GM21367 (cell line): ENCODE results near the gene SLC26A1.
"Not testable (repeated sequence)": the region's sequence is repeated elsewhere in the genome, so short reads cannot be mapped to it uniquely, and the experiment has no call there.

Source experiments
- ATAC-seq: cut with Tn5 transposase; IDR thresholded peaks from one replicate; pipeline ENCODE4 v1.9.1; 2021; ENCODE audit not compliant: unreplicated experiment

The SLC26A1 gene

DNA sequence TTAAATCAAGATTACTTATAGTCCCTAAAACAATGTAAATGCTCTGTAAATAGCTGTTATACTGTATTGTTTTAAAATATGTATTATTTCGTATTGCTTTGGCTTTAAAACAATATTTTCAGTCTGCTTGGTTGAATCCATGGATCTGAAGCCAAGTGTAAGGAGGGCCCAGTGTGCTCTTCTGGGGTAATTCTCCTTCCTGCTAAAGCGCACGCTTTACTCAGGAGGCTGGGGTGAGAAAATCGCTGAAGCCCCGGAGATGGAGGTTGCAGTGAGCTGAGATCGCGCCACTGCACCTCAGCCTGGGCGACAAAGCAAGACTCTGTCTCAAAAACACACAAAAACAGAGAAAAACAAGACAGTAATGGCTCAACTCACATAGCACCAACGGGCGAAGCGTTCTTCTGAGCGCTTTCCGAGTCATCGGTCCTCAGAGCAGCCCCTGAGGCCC, 6.8 kb downstream of the SLC26A1 start:
- peak; percentile 7 for ATAC-seq

DNA sequence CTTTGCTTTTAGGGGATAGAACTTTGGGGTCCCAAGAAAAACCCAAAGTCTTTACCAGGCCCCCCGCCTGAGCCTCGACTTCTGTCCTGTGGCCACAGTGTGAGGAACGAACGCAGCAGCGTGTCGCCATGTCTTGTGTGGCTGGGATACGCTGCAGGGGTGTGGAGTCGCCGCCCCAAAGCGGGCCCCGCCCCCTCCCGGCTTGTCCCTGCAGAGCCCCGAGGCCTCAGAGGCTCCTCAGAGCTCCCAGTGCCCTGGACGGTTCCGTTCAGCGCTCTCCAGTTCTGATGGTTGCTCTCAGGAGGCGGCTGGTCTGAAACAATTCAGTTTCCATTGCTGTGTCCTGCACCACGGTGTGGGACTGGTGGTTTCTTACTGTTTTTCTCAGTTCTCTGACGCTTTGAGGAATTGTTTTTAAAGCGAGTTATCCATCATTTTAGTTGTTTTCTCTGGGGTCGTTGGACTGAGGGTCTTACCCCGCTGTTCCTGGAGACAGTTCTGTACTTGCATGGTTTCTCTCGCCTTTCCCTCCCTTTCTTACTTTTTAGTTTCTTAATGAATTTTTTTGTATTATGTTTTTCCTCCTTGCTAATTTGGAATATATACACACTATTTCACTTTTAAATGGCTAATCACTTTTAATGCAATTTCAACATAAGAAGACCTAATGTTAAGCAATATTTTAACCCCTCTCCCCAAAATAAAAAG, 7.9 kb downstream of the SLC26A1 start:
- ATAC-seq, result no peak

DNA sequence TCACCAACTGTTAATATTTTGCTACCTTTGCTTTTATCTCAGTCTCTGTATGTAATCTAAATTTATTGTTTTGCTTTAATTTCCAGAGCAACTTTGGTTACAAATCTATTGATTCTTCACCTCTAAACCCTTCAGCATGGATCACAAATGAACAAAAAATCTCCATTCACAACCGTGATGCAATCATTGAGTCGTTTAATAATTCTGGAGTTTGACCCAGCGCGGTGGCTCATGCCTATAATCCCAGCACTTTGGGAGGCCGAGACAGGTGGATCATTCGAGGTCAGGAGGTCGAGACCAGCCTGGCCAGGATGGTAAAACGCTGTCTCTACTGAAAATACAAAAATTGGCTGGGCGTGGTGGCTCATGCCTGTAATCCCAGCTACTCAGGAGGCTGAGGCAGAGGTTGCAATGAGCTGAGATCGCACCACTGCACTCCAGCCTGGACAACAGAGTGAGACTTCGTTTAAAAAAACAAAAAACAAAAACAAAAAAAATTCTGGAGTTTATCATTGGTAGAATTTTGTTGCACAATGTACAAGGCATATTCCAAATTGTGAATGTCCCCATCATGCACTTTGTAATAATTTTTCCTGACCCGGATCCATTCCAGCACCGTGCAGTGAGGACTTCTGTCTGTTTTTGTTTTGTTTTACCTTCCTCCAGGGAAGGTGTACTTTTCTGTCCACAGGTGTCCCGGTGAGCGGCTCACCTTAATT, 8.7 kb downstream of the SLC26A1 start:
- no peak for ATAC-seq

DNA sequence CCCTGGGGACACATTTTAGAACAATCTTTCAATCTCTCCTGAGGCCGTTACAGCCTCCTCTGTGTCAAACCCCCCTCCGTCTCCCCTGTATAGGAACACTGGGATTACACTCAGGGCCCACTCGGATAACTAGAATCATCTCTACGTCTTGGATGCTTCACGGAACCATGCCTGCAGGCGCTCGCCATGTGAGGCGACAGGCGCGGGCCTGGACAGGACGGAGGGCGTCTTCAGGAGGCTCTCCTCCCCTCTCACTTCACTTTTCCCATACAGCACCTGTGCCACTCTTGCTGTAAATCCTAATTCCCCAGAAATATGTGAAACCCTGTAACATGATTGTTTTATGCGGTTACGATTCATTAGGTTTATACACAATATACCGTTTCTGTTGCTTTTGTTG, 10.4 kb downstream of the SLC26A1 start:
- no peak for ATAC-seq

DNA sequence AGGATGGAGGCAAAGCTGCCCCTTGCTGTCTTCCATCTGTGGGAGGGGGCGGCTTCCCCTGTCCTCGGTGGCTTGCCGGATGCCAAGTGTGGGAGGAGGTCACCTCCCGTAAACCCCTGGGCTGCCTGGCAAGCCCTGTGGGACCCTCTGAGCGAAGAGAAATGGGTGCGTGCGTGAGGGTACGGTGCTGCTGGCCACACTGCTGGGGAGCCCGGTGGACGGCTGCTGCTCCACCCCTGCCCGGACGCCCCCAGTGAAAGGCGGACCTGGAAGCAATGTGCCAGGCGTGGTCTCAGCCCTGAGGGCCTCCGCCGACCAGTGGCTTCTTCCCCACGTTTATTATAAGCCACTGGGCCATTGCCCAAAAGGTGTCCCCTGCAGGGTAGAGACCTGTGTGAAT, 10.9 kb downstream of the SLC26A1 start:
- no peak for ATAC-seq

DNA sequence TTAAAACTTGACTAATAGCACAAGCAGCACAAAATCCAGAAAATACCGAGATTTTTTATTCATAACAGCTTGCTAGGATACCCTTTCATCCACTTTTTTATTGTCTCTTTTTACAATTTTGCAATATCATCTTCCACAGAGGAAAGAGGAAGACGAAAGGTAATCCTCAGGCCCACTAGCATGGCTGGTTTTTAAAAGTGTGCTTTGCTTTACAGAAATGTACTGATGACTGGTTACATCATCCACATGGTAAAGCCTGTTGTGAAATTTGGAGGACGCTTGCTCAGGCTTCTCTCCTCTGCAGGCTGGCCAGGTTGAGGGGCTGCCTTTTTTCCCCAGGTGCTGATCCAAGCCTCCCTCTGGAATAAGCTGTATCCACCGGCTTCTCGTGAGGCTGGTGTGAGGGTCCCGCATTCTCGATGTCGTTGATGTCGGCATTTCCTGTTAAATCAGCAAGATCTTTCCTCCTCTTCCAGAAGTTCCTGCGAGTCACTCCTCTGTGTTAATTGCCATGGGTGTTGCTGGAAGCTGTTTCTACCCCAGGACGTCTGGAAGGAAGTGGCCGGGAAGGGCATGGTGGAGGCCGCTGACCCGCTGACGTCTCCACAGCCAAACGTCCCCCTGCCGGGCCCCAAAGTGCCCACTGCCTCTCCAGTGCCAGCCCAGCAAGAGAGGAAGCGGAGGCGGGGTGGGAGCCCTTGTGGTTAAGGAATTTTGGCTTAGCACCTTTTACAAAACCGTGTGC, 14.1 kb downstream of the SLC26A1 start:
- no peak for ATAC-seq

DNA sequence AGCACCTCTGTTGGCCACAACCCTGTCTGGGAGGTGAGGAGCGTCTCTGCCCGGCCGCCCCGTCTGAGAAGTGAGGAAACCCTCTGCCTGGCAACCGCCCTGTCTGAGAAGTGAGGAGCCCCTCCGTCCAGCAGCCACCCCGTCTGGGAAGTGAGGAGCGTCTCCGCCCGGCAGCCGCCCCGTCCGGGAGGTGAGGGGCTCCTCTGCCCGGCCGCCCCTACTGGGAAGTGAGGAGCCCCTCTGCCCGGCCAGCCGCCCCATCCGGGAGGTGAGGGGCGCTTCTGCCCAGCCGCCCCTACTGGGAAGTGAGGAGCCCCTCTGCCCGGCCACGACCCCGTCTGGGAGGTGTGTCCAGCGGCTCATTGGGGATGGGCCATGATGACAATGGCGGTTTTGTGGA, 17.2 kb downstream of the SLC26A1 start:
- ATAC-seq, result not testable (repeated sequence)

DNA sequence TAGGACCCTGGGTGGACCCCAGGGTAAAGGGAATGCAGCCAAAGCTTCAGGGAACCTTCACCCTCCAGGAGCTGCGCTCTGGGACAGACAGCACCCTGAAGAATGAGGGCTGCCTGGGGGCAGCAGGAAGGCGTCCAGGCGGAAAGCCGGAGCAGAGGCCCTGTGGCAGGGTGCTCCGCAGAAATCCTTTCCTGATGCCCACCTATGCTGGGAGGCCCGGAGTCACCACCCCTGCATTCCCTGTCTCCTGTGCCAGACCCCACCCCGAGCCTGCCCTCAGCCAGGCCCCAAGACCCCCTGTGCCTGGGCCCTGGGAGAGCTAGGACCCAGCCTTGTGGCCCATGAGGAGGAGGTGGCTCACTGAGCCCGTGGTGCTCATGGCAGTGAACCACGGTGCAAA, 18.5 kb downstream of the SLC26A1 start:
- ATAC-seq, result no peak

DNA sequence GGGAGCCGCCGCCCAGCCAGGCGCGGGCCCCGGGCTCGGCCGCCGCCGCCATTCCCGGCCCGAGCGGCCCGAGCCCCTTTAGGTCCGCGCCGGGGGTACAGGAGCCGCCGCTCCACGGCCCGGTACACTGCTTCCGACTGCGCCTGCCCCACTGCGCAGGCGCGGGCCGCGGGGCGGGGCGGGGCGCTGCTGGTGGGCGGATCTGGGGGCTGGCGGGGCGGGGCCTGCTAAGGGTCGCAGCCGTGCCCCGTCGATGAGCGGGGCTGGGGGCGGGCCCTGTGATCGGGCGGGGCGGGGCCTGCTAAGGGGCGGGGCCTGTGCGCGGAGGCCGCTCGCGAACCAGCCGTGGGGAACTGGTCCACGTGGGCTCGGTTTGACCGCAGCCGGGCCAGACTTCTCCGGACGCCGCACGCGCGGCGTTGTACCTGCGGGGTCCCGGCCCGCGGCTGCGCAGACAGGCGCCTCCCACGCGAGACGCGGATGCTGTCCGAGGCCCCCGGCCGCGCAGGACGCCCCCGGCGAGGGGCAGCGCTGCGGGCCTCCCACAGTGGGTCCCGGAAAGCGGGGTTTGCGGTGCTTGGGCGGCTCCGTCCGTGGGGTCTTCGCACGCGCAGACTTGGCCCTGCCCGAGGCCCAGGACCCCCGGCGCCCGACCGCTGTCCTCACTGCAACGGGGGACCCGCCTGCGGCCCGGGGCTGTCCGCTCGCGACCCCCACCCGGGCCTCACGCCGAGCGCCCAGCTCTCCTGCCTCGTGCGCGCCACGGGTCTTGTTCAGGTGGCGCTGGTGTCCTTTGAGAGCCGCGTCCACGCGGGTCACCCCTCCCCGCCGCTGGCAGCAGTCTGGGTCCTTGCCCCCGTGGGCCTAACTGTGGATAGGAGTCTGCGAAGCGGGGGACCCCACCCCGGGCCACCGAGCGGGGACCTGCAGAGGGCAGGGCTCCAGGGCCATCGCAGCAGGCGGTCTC, 19.5 kb downstream of the SLC26A1 start, which contains the start of gene DGKQ:
Gene DGKQ, minus strand, starts transcription at position 139 of the 967 bp plus-strand sequence. Its CDS starts 87 bp downstream, at position 52.
- ATAC-seq, result peak; percentile 52

DNA sequence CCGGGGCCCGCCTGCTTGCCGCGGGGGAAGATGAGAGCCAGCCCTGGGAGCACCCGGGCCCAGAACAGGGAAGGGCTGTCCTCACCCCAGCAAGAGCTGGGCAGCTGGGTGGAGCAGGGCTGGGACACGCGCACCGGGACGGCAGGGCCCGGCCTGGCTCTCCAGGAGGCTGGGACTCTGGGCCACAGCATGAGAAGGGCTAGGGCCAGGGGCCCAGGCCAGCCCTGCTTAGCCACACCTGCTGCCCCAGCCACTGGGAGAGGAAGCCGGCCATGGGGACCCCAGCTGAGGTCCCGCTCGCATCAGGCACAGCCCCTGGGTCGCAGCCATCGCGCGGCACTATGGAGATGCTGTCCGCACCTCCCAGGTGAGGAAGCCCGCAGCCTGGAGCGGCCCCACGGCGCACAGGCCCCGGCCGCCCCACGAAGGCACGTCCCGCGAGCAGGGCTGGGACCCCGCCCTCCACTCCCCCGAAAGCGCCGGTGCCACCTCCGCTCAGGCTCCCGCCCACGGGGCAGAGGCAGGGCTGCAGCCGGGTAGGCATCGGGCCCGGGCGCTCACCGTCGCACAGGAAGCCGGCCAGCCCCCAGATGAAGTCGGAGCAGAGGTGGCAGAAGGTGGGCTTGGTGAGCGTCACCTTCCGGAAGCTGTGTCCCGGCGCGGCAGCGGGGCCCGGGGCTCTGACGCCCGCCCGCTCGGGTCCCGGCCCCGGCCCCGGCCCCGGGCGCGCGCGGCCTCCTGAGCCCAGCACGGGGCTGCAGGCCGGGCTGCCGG, 20.4 kb downstream of the SLC26A1 start:
- peak; percentile 25 for ATAC-seq

DNA sequence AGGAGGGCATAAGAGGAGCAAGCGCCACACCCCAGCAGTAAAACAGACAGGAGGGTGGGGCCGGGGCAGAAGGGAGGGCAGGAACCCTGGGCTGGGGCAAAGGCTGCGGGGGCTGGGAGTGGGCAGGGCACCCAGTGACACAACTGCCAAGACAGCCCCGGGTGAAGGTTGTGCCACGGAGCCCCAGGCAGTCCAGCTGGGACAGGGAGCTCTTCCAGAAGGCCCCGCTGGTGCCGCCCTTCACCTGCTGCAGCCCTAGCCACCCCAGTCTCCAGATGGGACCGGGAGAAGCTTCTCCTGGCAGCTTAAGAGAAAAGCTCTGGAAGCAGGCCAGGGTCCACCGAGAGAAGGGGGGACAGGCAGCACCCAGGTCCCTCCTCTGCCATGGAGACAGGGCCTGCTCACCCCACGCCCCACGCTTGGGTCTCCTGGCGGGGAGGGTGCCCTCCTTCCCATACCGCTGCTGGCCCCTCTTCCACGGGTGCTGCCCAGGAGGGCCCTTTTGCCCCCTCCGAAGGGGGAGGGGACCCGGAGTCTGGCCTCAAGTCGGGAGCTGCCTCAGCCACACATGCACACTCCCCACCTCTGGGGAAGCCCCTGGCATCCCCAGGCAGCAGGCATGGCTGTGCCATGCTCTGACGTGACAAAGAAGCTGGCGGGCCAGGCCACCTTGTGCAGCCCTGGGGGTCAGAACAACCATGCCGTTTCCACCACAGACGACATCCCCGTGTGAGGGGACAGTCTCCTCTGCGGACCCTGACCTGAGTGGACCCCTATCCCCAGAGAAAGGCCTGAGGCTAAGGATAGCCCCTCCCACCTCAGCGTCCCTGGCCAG, 21.3 kb downstream of the SLC26A1 start:
- ATAC-seq, result no peak

DNA sequence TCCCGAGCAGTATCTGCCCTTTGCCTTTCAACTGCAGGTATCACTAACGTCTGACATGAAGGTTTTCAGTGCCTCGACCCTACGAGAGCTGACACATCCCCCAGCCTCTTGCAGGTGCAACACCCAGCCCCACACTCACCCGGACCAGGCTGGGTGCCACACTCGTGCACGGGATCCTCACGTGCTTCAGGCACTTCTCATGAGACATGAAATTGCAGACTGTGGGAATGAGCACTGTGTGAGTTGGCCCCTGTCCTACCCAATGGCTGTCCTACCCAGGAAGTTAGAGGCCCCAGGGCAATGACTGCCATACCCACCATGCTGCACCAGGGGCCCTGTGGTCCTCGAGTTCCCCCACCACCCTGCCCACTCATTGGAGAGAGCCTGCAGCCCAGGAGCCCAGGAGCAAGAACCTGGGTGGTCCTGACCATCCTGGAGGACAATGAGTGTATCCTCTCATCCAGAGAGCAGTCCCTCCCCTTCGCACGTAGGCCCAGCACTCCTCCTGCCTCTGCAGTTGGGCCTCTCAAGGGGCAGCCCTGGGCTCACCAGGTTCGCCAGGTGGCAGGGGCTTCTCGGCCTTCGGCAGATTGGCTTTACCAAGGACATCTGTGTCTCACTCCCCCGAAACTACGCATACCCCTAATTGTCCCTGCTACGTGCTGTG, 22.2 kb downstream of the SLC26A1 start:
- ATAC-seq, result no peak

DNA sequence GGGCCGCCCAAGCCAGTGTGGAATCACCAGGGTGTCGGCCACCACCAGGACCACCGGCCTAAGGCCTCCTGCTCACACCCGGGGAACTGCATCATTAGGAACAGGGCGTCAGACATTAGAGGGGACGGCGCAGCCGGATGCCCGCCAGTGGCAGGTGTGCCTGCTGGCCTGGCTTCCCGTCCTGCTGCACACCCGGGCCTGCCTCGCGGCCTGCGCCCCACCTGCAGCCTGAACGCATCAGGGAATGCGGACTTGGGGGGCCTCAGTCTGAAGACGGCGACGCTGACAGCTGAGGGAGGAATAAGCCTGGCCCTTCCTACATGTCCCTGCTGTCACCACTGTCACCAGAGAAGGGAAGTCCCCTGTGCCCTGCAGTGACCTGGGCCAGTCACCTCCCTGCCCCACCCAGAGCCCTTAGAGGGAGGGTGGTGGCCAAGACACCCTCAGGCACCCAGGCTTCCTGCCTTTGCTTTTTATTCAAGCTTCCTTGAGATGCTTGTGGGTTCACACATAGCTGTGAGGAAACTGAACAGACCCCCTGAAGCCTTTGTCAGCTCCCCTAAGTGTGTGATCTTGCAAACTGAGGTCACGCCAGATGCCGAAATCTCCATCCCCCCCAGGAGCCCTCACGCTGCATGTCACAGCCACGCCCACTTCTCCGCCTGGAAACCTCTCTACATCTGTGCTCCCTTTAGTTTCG, 23.0 kb downstream of the SLC26A1 start:
- ATAC-seq, result no peak

DNA sequence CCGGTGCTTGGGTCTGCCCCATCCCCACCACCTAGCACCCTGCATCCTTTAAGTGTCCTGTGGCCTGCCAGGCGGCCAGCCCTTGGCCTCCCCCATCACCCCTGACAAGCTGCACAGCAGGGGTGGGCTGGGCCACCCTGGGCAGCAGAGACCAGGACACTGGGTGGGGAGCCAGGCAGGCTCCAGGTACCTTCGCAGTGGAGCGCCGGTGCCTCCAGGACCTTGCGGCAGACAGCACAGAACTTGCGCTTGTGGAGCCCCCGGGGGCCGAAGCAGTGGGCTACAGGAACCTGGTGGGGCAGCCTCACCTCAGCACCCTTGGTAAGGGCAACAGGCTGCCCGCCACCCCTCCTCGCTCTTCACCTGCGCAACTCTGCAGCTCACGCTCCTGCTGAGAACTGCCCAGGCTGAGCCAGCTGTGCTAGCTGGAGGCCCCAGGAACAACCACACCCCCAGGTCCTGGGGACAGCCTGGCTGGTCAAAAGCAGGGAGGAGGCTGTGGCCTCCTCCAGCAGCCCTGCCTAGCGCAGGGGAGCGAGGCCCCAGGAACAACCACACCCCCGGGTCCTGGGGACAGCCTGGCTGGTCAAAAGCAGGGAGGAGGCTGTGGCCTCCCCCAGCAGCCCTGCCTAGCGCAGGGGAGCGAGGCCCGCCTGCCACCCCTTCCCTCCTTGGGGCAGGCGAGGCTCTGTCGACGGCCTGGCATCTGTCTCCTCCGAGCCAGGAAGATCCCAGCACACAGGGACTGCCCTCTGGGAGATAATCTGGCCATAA, 24.4 kb downstream of the SLC26A1 start:
- no peak for ATAC-seq

DNA sequence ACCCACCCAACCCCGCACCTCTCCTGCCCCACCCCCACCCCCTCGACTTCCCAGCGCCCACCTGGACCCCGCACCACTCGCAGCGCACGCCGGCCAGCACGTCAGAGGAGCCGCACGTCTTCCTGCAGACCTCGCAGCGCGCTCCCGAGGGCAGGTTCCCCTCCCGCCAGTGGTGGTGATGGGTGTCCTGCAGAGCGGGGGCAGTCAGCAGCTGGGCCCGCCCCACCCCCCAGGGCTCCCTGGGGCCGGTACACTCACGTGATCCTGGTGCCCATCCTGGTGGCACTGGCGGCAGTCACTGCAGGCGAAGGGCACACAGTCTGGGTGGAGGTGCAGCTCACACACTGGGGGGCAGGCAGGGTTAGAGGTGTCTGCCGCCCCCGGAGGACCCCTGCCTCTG, 25.0 kb downstream of the SLC26A1 start:
- ATAC-seq, result no peak

DNA sequence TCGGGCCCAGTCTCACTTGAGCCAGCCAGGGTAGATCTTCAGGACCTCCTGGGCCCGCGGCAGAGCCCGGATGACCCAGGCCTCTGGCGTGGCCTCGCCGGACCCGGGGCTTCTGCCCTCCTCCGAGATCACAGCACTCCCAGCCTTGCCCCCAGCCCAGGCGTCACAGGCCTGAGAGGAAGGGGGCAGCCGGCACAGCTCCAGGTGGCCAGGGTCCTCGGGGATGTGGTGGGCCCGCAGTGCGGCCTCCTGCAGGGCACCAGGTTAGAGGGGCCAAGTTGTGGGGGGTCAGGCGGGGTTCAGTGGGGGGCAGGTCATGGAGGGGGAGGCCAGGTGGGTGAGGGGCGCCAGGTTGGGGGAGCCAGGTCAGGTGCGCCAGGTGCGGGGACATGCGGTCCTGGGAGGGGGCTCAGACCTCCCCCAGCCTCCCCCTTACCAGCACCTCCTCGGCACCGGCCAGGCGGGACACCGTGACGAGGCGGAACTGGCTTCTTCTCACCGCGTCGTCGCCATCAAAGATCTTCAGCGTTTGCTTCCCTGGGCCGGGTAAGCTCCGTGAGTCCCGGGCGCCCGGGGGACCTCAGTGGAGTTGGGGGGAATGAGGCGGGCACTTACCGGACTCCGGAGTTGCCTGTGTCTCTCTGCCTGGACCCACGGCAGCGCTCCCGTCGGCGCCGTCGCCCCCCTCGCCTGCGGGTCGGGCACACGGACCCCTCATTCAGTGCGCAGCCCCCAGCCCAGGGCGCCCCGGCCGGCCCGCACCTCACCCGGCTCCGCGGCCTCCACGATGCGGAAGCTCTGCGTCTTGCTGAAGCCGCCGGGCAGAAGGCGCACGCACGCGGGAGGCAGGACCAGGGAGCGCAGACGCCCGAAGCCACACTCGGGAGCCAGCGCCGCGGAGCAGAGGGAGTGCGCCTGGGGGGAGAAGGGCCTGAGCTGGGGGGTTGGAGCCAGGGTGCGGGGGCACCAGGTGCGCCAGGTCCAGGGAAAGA, 25.8 kb downstream of the SLC26A1 start:
- ATAC-seq, result no peak
